SH-SY5Y (cell line): ENCODE data around the gene FBRSL1.

ENCODE experiments used
- GATA2 ChIP-seq: IDR thresholded peaks from 2 replicates; pipeline ENCODE4 v1.6.1; 2011; ENCODE audit warnings: mild to moderate bottlenecking, low read depth, low read length
- GATA3 ChIP-seq: IDR thresholded peaks from 2 replicates; pipeline ENCODE4 v1.6.1; 2011; ENCODE audit warnings: low read depth, mild to moderate bottlenecking, low read length, moderate library complexity

- no peak for TF ChIP-seq GATA2
- no peak for TF ChIP-seq GATA3
Measured at GRCh38 chr12:132481771-132482745, 7.9 kb upstream of the FBRSL1 start.
